ENCODE data around the gene EHD2.
"Not testable (repeated sequence)": the region's sequence is repeated elsewhere in the genome, so short reads cannot be mapped to it uniquely, and the experiment has no call there.

The EHD2 gene

GRCh38 chr19:47752440-47753211 is 39.4 kb downstream of the EHD2 start:
- DNase-seq: no peak

- no peak for DNase-seq
Observed at GRCh38 chr19:47754206-47755064, 41.2 kb downstream of the EHD2 start.

- DNase-seq: no peak
Observed at GRCh38 chr19:47755065-47755761, 42.0 kb downstream of the EHD2 start.

- DNase-seq: no peak
Observed at GRCh38 chr19:47755762-47756626, 42.8 kb downstream of the EHD2 start.

- DNase-seq: no peak
Observed at GRCh38 chr19:47756627-47756929, 43.4 kb downstream of the EHD2 start.

- DNase-seq: no peak
Observed at GRCh38 chr19:47756953-47757608, 43.9 kb downstream of the EHD2 start.

GRCh38 chr19:47757617-47758442 is 44.6 kb downstream of the EHD2 start:
- DNase-seq: no peak

- peak; percentile 23 for DNase-seq
Observed at GRCh38 chr19:47758443-47758804, 45.2 kb downstream of the EHD2 start.

GRCh38 chr19:47760632-47760999 is 47.4 kb downstream of the EHD2 start:
- DNase-seq: no peak

- no peak for DNase-seq
Observed at GRCh38 chr19:47761566-47761965, 48.3 kb downstream of the EHD2 start.

GRCh38 chr19:47762151-47762550 is 48.9 kb downstream of the EHD2 start:
- no peak for DNase-seq

GRCh38 chr19:47762615-47763308 is 49.5 kb downstream of the EHD2 start:
- DNase-seq: no peak

GRCh38 chr19:47764705-47765104 is 51.5 kb downstream of the EHD2 start:
- not testable (repeated sequence) for DNase-seq

- peak; percentile 39 for DNase-seq
Observed at GRCh38 chr19:47765523-47766358, 52.5 kb downstream of the EHD2 start.

GRCh38 chr19:47766359-47766620 is 53.1 kb downstream of the EHD2 start:
- no peak for DNase-seq

GRCh38 chr19:47766670-47767069 is 53.4 kb downstream of the EHD2 start:
- DNase-seq: no peak

- DNase-seq: no peak
Observed at GRCh38 chr19:47767349-47767748, 54.1 kb downstream of the EHD2 start.

GRCh38 chr19:47768604-47769003 is 55.4 kb downstream of the EHD2 start:
- DNase-seq: no peak

GRCh38 chr19:47769534-47769933 is 56.3 kb downstream of the EHD2 start:
- no peak for DNase-seq

GRCh38 chr19:47771291-47771690 is 58.1 kb downstream of the EHD2 start:
- DNase-seq: not testable (repeated sequence)

Data from suppressor macrophage treated with lipopolysaccharide for 4 hours (primary cell).